GM06990 (cell line): ENCODE data around the gene SOS2.
A peak's percentile ranks its signal among the peaks of the same experiment; 100 is the strongest.

Source experiments
- DNase-seq: peaks from one replicate; pipeline ENCODE4 v3.0.0-alpha.2; 2011; ENCODE audit not compliant: insufficient read length; ENCODE audit errors: extremely low read depth
- H3K27me3 ChIP-seq: replicated peaks from 2 replicates; pipeline ENCODE4 v1.6.0; 2011; ENCODE audit warnings: low read length; ENCODE audit not compliant: control insufficient read depth, insufficient read depth
- H3K36me3 ChIP-seq: 2 replicates; pipeline ENCODE4 v1.5.1; 2011; ENCODE audit warnings: low read length; ENCODE audit not compliant: control insufficient read depth, insufficient read depth
- H3K4me3 ChIP-seq: replicated peaks from 2 replicates; pipeline ENCODE4 v1.5.1; 2011; ENCODE audit warnings: low read depth, mild to moderate bottlenecking, control low read depth, low read length
- TF ChIP-seq, protein P1 (sequence below): IDR thresholded peaks from 2 replicates; pipeline ENCODE4 v1.5.1; 2011; ENCODE audit warnings: low read length, control low read depth, mild to moderate bottlenecking, inconsistent platforms; ENCODE audit not compliant: insufficient read depth, poor library complexity, severe bottlenecking

Gene SOS2

DNA sequence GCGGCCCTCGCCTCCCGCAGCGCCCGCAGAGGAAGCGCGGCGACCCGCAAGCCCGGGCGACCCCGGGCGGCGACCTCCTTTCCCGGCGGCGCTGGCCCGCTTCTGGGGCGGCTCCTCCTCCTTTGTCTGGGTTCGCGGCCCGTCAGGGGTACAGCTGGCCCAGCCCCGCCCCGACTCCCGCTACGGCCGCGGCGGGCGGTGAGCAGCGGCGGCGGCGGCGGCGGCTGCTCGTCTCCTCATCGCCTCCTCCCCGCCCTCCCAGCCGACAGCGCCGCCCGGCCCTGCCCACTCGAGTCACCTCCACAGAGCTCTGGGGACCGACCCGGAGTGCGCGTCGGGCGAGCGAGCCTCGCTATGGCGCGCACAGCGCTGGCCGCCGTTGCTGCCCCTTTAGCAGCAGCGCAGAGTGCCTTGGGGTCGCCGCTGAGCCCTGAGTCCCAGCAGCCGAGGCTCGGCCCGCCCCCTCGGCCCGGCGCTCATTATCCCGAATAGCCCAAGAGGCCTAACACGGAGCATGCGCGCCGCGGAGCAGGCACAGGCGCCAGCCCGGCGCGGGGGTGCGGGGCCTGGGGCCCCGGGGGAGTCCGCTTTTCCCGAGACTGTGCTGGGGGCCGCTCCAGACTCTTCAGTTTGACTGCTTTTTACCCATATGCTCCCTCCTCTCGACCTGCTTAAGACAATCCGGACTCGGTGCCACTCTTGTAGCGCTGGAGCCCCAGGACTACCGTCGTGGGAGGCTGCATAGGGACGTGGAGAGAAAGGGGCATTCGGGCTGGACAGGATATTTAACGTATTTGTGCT is at the start of gene SOS2:
Gene SOS2 (minus strand): TSS at position 104 of the 801 bp plus-strand sequence. CDS start 295 bp downstream, outside the sequence.
- H3K36me3 ChIP-seq, result no peaks in the 10 kb centered on the region
- TF ChIP-seq, protein P1, sequence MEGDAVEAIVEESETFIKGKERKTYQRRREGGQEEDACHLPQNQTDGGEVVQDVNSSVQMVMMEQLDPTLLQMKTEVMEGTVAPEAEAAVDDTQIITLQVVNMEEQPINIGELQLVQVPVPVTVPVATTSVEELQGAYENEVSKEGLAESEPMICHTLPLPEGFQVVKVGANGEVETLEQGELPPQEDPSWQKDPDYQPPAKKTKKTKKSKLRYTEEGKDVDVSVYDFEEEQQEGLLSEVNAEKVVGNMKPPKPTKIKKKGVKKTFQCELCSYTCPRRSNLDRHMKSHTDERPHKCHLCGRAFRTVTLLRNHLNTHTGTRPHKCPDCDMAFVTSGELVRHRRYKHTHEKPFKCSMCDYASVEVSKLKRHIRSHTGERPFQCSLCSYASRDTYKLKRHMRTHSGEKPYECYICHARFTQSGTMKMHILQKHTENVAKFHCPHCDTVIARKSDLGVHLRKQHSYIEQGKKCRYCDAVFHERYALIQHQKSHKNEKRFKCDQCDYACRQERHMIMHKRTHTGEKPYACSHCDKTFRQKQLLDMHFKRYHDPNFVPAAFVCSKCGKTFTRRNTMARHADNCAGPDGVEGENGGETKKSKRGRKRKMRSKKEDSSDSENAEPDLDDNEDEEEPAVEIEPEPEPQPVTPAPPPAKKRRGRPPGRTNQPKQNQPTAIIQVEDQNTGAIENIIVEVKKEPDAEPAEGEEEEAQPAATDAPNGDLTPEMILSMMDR, result no peak
- DNase-seq, result peak; percentile 91
- no peaks in the 10 kb centered on the region for H3K27me3 ChIP-seq
- peak within 1 kb of the TSS; percentile 84 for H3K4me3 ChIP-seq

DNA sequence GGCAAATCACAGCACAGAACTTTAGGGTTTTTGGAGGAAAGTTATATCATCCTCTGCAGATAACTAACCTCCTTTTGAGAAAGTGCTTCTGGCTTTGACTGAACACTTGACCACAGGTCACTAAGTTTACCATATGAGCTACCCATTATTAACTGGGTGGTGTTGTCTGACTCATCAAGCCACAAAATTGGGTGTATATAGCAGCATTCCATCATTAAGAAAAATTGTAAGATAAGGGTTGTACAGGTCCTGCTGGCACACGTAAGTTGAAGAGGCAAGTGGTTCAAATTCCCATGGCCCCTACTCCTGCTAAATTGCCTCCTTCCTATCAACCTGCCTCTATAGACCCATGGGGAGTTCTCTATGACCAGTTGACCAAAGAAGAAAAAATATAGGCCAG is 41.1 kb upstream of the SOS2 start:
- Histone ChIP-seq H3K27me3 (no peaks in the 10 kb centered on the region), H3K4me3 (no peak overlapping the region), H3K36me3 (no peaks in the 10 kb centered on the region)
- no peak for DNase-seq
- TF ChIP-seq, protein P1, result no peak

DNA sequence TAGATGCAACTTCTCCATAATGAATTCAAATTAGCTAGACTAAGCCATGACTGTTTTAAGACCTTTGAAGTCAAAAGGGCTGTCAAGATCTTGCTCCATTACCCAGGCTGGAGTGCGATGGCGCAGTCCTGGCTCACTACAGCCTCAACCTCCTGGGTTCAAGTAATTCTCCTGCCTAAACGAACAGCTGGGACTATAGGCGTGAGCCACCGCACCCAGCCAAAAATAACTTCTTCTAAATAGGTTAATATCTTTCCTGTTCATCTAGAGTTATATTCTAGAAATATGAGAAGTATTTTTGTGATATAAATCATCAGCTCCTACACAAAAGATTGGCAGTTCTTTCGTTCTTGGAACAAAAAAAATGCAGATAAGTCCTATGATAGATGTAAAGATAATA is 39.6 kb upstream of the SOS2 start:
- TF ChIP-seq, protein P1, result no peak
- no peaks in the 10 kb centered on the region for H3K36me3 ChIP-seq
- H3K27me3 ChIP-seq, result no peaks in the 10 kb centered on the region
- DNase-seq, result no peak
- H3K4me3 ChIP-seq, result no peak overlapping the region

DNA sequence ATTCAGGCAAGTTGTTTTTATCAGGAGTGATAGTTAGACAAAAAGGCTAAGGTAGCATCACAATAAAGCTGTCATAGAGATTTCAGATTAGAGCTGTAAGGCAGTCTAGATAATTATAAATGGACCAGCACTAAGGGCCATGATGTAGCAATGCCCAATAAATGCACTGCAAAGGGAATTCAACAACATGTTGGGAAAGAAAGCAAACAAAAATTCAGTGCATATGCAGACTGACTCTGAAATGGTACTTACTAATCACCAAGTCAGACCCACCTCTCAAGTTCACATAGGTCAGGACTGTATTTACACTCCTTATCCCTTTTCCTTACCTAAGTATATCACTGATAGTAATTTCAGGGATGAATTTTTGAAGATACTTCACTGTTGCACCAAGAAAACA is 33.7 kb upstream of the SOS2 start:
- DNase-seq, result no peak
- Histone ChIP-seq H3K4me3 (no peak overlapping the region), H3K36me3 (no peaks in the 10 kb centered on the region), H3K27me3 (no peaks in the 10 kb centered on the region)
- TF ChIP-seq, protein P1, result no peak

DNA sequence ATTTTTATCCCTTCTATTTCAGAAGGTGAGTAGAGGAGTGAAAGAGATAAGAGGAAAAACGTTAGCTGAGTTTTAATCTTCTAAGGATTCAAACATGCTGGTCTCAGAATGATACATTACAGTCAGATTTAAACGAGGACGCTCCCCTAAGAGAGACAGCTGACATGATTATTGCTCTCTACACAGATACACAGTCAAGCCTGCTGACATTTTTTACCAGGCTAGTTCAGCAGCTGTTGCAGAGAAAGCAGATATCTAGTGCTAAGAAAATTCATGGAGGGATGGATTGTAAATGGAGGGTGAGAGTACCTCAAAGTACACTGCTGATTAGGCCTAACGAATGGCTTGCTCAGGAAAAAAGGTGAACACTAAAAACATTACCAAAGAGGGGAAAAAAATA is 31.9 kb upstream of the SOS2 start:
- no peak for DNase-seq
- TF ChIP-seq, protein P1, result no peak
- Histone ChIP-seq H3K27me3 (no peaks in the 10 kb centered on the region), H3K4me3 (no peak overlapping the region), H3K36me3 (no peaks in the 10 kb centered on the region)

DNA sequence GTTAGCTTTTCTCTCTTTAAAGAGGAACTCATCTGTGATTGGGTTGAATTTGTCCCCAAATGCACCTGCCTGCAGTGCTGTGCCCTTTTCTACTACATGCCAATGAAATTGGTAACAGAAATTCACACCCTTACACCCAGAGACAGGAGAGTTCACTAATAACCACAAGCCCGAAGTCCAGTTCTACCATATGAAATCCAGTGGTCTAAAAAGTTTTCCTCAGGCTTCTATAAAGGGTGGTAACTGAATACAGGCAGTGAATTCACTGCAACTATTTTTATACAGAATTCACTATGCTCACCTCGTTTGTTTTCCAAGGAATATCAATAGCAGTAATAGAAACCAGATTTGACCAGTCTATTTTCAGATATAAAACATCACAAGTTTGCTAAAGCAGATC is 31.5 kb upstream of the SOS2 start:
- TF ChIP-seq, protein P1, result no peak
- no peaks in the 10 kb centered on the region for H3K27me3 ChIP-seq
- H3K4me3 ChIP-seq, result no peak overlapping the region
- no peak for DNase-seq
- H3K36me3 ChIP-seq, result no peaks in the 10 kb centered on the region
